HG03432 (cell line): ENCODE data around the gene SHH.
"Not testable (repeated sequence)": the region's sequence is repeated elsewhere in the genome, so short reads cannot be mapped to it uniquely, and the experiment has no call there.

Experiments used
- ATAC-seq: cut with Tn5 transposase; IDR thresholded peaks from one replicate; pipeline ENCODE4 v1.9.1; 2021; ENCODE audit warnings: mild to moderate bottlenecking, moderate library complexity; ENCODE audit not compliant: unreplicated experiment

The SHH gene

GRCh38 chr7:155820788-155821187 lies 8.5 kb upstream of the SHH start:
- no peak for ATAC-seq

- ATAC-seq = no peak
Measured at GRCh38 chr7:155820246-155820645, 8.0 kb upstream of the SHH start.

- ATAC-seq = no peak
Measured at GRCh38 chr7:155819186-155819585, 6.9 kb upstream of the SHH start.

- ATAC-seq = no peak
Measured at GRCh38 chr7:155818820-155819168, 6.5 kb upstream of the SHH start.

- no peak for ATAC-seq
Measured at GRCh38 chr7:155818154-155818819, 6.0 kb upstream of the SHH start.

GRCh38 chr7:155817515-155817914 lies 5.3 kb upstream of the SHH start:
- not testable (repeated sequence) for ATAC-seq

GRCh38 chr7:155816996-155817395 lies 4.7 kb upstream of the SHH start:
- no peak for ATAC-seq

- no peak for ATAC-seq
Measured at GRCh38 chr7:155816192-155816508, 3.9 kb upstream of the SHH start.

GRCh38 chr7:155815332-155816191 lies 3.3 kb upstream of the SHH start:
- peak; percentile 93 for ATAC-seq

GRCh38 chr7:155814316-155815276 lies 2.3 kb upstream of the SHH start:
- no peak for ATAC-seq

- ATAC-seq = no peak
Measured at GRCh38 chr7:155813546-155814315, 1.5 kb upstream of the SHH start.

- no peak for ATAC-seq
Measured at GRCh38 chr7:155813125-155813524, 862 bp upstream of the SHH start.

- no peak for ATAC-seq
Measured at GRCh38 chr7:155811560-155811894, 736 bp downstream of the SHH start.

- ATAC-seq = no peak
Measured at GRCh38 chr7:155810770-155811559, 1.3 kb downstream of the SHH start.

- ATAC-seq = no peak
Measured at GRCh38 chr7:155809947-155810769, 2.1 kb downstream of the SHH start.

- no peak for ATAC-seq
Measured at GRCh38 chr7:155809332-155809946, 2.8 kb downstream of the SHH start.

- ATAC-seq = no peak
Measured at GRCh38 chr7:155808549-155809331, 3.5 kb downstream of the SHH start.
